ENCODE results near the gene CCL27. TPM values are rescaled to one million over a fixed set of nuclear protein-coding genes. Genes with fewer than 3 reads are reported as not detected.

The CCL27 gene
- total RNA-seq, 1 donor from 2014 or later, result 0.78 TPM

GRCh38 chr9:34623374-34624235 is 38.9 kb downstream of the CCL27 start:
- no peaks in the 10 kb centered on the region for H3K36me3 Mint-ChIP-seq (ENCODE audit: unreplicated experiment)
- no peak for TF ChIP-seq CTCF (IDR thresholded peaks at IDR 0.05)
- no peak for DNase-seq (ENCODE audit: extremely low spot score, unreplicated experiment)
- no peak overlapping the region for H3K4me3 Mint-ChIP-seq (ENCODE audit: unreplicated experiment)
- no peak overlapping the region for H3K27ac Mint-ChIP-seq (ENCODE audit: unreplicated experiment)
- no peaks in the 10 kb centered on the region for H3K9me3 Mint-ChIP-seq (ENCODE audit: unreplicated experiment)
- peaks cover 24% of the 10 kb centered on the region for H3K4me1 Mint-ChIP-seq (ENCODE audit: unreplicated experiment)
- H3K27me3 Mint-ChIP-seq (ENCODE audit: unreplicated experiment), result peaks cover 35% of the 10 kb centered on the region

DNA sequence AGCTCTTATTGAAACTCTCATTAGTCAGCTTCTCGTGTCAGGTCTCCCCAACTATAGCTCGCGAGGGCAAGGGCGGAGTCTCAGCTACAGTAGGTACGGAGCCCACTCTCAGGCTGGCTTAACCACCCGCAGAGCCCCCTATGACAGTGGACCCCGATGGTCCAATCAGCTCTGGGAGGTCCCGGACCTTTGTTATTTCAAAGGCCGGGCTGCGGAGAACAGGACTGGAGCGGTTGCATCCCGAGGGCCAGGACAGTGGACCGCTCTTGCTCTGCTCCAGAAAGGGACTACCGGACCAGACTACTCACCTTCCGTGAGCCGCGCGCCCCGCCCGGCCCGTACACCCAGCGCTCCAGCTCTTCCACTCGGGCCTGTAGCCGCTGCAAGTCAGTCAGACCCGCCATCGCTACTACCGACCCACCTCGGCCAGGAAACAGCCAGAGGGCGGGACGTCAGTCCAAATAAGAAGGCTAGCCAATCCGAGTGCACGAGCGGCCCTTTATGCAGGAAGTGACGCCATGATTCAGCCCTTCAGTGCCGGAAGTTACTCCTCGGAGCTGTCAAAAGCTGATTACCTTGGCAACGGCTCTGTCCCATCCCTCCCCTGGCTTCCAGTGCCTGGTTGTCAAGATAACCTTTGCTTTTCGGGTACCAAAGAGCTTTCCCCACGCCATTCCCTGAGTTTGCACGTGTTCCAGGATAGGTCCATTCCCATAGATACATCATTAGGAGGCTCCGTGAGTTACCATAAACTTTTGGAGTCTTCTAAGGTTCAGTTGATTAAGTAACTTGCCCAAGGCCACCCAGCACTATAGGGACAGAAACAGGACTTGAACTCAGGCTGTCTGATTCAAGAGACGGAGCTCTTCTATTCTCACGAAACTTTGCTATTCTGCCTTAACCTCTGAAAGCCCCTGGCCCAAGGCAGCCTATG is 42.1 kb downstream of the CCL27 start, which contains the start of gene DCTN3:
Gene DCTN3 (minus strand): TSS at position 435 of the 934 bp plus-strand sequence. CDS start 31 bp downstream, at position 404.
- peak within 1 kb of the TSS; percentile 91 for H3K4me3 Mint-ChIP-seq (ENCODE audit: unreplicated experiment)
- no peaks in the 10 kb centered on the region for H3K9me3 Mint-ChIP-seq (ENCODE audit: unreplicated experiment)
- TF ChIP-seq CTCF (IDR thresholded peaks at IDR 0.05), result no peak

GRCh38 chr9:34615132-34615531 is 47.3 kb downstream of the CCL27 start:
- no peak overlapping the region for H3K27ac Mint-ChIP-seq (ENCODE audit: unreplicated experiment)

More for the DNA sequence above, 42.1 kb downstream of the CCL27 start, which contains the start of gene DCTN3:
- H3K36me3 Mint-ChIP-seq (ENCODE audit: unreplicated experiment), result peaks cover 9% of the 10 kb centered on the region
- peaks cover 6% of the 10 kb centered on the region for H3K27me3 Mint-ChIP-seq (ENCODE audit: unreplicated experiment)
- peak; percentile 97 for DNase-seq (ENCODE audit: extremely low spot score, unreplicated experiment)
- peak within 1 kb of the TSS; percentile 62 for H3K27ac Mint-ChIP-seq (ENCODE audit: unreplicated experiment)
- H3K4me1 Mint-ChIP-seq (ENCODE audit: unreplicated experiment), result peaks cover 18% of the 10 kb centered on the region

GRCh38 chr9:34612788-34613390 is 49.6 kb downstream of the CCL27 start:
- peak; percentile 90 for TF ChIP-seq CTCF (IDR thresholded peaks at IDR 0.05)
- Mint-ChIP-seq H3K4me3 (ENCODE audit: unreplicated experiment) (peak overlapping the region; percentile 79), H3K36me3 (ENCODE audit: unreplicated experiment) (peaks cover 12% of the 10 kb centered on the region), H3K27me3 (ENCODE audit: unreplicated experiment) (no peaks in the 10 kb centered on the region), H3K4me1 (ENCODE audit: unreplicated experiment) (peaks cover 19% of the 10 kb centered on the region), H3K9me3 (ENCODE audit: unreplicated experiment) (no peaks in the 10 kb centered on the region), H3K27ac (ENCODE audit: unreplicated experiment) (peak overlapping the region; percentile 89)
- DNase-seq (ENCODE audit: extremely low spot score, unreplicated experiment), result no peak

More at GRCh38 chr9:34615132-34615531, 47.3 kb downstream of the CCL27 start:
- Mint-ChIP-seq H3K36me3 (ENCODE audit: unreplicated experiment) (peaks cover 12% of the 10 kb centered on the region), H3K27me3 (ENCODE audit: unreplicated experiment) (no peaks in the 10 kb centered on the region), H3K4me3 (ENCODE audit: unreplicated experiment) (no peak overlapping the region), H3K9me3 (ENCODE audit: unreplicated experiment) (no peaks in the 10 kb centered on the region), H3K4me1 (ENCODE audit: unreplicated experiment) (peaks cover 33% of the 10 kb centered on the region)
- no peak for DNase-seq (ENCODE audit: extremely low spot score, unreplicated experiment)
- no peak for TF ChIP-seq CTCF (IDR thresholded peaks at IDR 0.05)

Other genes starting within 250 kb of the CCL27 start
- 24.8 and 25.9 TPM in 2 replicates for gene FAM219A, start 204.1 kb downstream of the CCL27 start, total RNA-seq
- gene DNAI1, start 203.9 kb downstream of the CCL27 start, total RNA-seq, result not detected in 2 replicates
- 0.86 and 1.0 TPM in 2 replicates for gene ENHO, start 139.7 kb downstream of the CCL27 start, total RNA-seq
- 0.18 TPM in 1 of 2 replicates, not detected in the other for gene CNTFR, start 72.9 kb downstream of the CCL27 start, total RNA-seq
- gene RPP25L, start 50.6 kb downstream of the CCL27 start, total RNA-seq, result 14.4 and 16.2 TPM in 2 replicates
- gene DCTN3, start 42.2 kb downstream of the CCL27 start, total RNA-seq, result 97.0 and 105 TPM in 2 replicates
- not detected in 2 replicates for gene ARID3C, start 33.6 kb downstream of the CCL27 start, total RNA-seq
- 71.9 and 76.7 TPM in 2 replicates for gene SIGMAR1, start 24.9 kb downstream of the CCL27 start, total RNA-seq
- gene GALT, start 16.0 kb downstream of the CCL27 start, total RNA-seq, result 57.2 and 58.4 TPM in 2 replicates
- 32.6 and 36.7 TPM in 2 replicates for gene IL11RA, start 10.5 kb downstream of the CCL27 start, total RNA-seq
- gene CCL19, start 28.6 kb upstream of the CCL27 start, total RNA-seq, result not detected in 2 replicates
- gene CCL21, start 47.5 kb upstream of the CCL27 start, total RNA-seq, result not detected in 2 replicates

Data from osteocyte (in vitro differentiated cells).